IMR-90 (cell line): Measurements from ENCODE around the gene MBNL3.

Experiments
- BHLHE40 ChIP-seq: fragments of 150-350 bp; IDR thresholded peaks from 2 replicates; pipeline ENCODE4 v1.6.1; 2016; ENCODE audit warnings: mild to moderate bottlenecking, low read depth, low read length
- CEBPB ChIP-seq: IDR thresholded peaks from 2 replicates; pipeline ENCODE4 v1.6.1; 2012; ENCODE audit warnings: low read depth, low read length, improper control_type of control experiment
- CHD1 ChIP-seq: IDR thresholded peaks from 2 replicates; pipeline ENCODE4 v1.6.1; 2012; ENCODE audit warnings: low read depth, low read length, improper control_type of control experiment
- CTCF ChIP-seq: conservative IDR thresholded peaks from 2 replicates; pipeline ENCODE4 v1.5.1; 2012; ENCODE audit warnings: mild to moderate bottlenecking, low read depth, low read length, improper control_type of control experiment
- FOS ChIP-seq: fragments of 150-350 bp; IDR thresholded peaks from 2 replicates; pipeline ENCODE4 v1.6.1; 2016; ENCODE audit warnings: low read depth, low read length
- MAFK ChIP-seq: IDR thresholded peaks from 2 replicates; pipeline ENCODE4 v1.6.1; 2012; ENCODE audit warnings: low read depth, low read length, improper control_type of control experiment
- MAZ ChIP-seq: IDR thresholded peaks from 2 replicates; pipeline ENCODE4 v1.6.1; 2012; ENCODE audit warnings: low read depth, mild to moderate bottlenecking, low read length, improper control_type of control experiment, moderate library complexity, borderline replicate concordance
- NFE2L2 ChIP-seq: fragments of 150-350 bp; IDR thresholded peaks from 2 replicates; pipeline ENCODE4 v1.6.1; 2016; ENCODE audit warnings: low read depth, mild to moderate bottlenecking, low read length
- POLR2A ChIP-seq: IDR thresholded peaks from 2 replicates; pipeline ENCODE4 v1.6.1; 2012; ENCODE audit warnings: mild to moderate bottlenecking, low read depth, low read length
- RAD21 ChIP-seq: IDR thresholded peaks from 2 replicates; pipeline ENCODE4 v1.6.1; 2012; ENCODE audit warnings: low read length, improper control_type of control experiment
- RCOR1 ChIP-seq: IDR thresholded peaks from 2 replicates; pipeline ENCODE4 v1.6.1; 2012; ENCODE audit warnings: mild to moderate bottlenecking, low read length, improper control_type of control experiment; ENCODE audit not compliant: insufficient replicate concordance
- RFX5 ChIP-seq: IDR thresholded peaks from 2 replicates; pipeline ENCODE4 v1.8.0; 2012; ENCODE audit warnings: low read depth, mild to moderate bottlenecking, low read length, moderate library complexity
- SMC3 ChIP-seq: fragments of 150-350 bp; IDR thresholded peaks from 2 replicates; pipeline ENCODE4 v1.6.1; 2016; ENCODE audit warnings: low read depth, mild to moderate bottlenecking, antibody characterized with exemption, low read length, moderate library complexity
- USF2 ChIP-seq: fragments of 150-350 bp; IDR thresholded peaks from 2 replicates; pipeline ENCODE4 v1.6.1; 2017; ENCODE audit warnings: mild to moderate bottlenecking, antibody characterized with exemption, low read length, low read depth

GRCh38 chrX:132444936-132445335 lies 43.9 kb downstream of the MBNL3 start:
- TF ChIP-seq SMC3 (no peak), CTCF (no peak), FOS (no peak), POLR2A (no peak), USF2 (no peak), RFX5 (no peak), BHLHE40 (no peak), RCOR1 (no peak), CHD1 (no peak), RAD21 (no peak), CEBPB (no peak), NFE2L2 (no peak), MAZ (no peak), MAFK (no peak)
